Stimulated activated CD4-positive, alpha-beta T cell treated with anti-CD3 and anti-CD28 coated beads, Interleukin-15, amount 100 ng/mL, for 48 hours (primary cell): Measurements from ENCODE around the gene EPS8L3.

Experiments
- DNase-seq, 2 donors: peaks; one replicate each; pipeline ENCODE4 v3.0.0-alpha.2; 2020; ENCODE audit warnings: low read depth in 2 of 2

The EPS8L3 gene

DNA sequence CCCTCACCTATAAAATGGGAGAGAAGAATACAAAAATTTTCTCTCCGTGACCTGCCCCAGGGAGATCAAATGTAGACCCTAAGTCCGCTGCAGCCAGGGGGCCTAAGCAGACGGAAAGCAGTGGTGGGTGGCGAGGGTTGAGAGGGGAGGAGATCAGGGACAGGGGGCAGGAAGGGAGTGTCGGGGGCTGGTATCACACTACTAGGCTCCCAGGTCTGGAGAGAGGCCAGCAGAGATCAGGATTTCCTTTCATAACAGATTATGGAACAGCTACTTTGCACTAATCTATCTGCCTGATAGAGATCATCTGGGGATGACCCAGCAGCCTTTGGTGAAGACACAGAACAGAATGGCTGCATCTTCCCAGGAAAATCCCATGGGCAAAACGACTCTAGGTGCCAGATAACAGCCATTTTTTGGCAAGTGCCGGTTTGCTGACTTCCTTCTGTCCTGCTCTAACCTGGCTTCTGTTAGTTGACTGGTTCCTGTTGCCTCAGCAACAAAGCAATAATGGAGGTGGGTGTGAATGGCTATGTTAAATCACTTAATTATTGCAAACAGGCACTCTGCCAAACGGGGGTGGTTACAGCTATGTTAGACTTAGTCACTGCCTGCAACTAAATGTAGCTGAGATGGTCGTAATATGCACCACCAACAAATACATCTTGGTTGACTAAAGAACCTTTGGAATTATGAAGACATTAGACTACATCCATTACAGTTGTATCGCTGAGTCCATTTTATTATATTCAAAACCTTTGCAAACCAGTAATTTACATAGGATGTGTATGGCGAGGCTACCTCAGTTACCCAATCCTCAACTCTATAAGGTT is 30.0 kb upstream of the EPS8L3 start:
- DNase-seq = no peak

- no peak for DNase-seq
These were observed 29.4 kb upstream of the EPS8L3 start for GRCh38 chr1:109793089-109793485.

- no peak for DNase-seq
These were observed 28.5 kb upstream of the EPS8L3 start for GRCh38 chr1:109792056-109792831.

- DNase-seq = no peak
These were observed 27.8 kb upstream of the EPS8L3 start for GRCh38 chr1:109791495-109792043.

DNA sequence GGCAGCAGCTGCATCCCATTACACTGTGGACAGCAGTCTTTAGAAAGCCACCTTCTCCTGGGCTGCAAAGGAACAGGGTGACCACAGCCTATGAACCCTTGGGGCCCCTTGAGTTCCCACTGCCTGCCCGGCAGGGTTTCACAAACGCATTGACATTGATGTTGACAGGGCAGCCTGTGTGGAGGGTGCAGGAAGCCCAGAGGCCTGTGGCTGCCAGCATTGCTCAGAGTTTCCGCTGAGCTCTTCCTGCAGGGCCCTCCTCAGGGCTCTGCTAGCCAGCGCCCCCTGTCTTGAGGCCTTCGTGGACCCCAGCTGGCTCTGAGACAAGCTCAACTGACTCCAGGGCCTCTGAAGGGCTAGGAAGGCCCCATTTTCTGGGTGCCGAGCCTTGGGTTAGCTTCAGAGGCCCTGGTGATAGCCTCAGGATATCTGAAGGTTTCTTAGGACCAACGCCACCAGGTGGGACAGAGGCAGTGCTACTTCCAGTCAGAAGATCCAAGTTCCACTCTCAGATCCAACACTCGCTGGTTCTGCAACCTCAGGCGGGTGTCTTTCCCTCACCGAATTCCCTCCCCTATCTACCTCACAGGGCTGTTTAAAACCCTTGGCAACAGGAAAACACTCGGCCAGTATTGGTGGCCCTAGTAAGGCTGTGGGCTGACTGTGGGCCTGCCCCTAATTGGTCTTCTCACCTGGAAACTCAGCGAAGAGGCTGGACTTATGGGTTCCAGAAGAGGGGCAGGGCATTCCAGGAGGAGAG is 27.2 kb upstream of the EPS8L3 start:
- peak; percentile 79 to 81 for DNase-seq

- no peak for DNase-seq
These were observed 26.6 kb upstream of the EPS8L3 start for GRCh38 chr1:109790329-109790728.

DNA sequence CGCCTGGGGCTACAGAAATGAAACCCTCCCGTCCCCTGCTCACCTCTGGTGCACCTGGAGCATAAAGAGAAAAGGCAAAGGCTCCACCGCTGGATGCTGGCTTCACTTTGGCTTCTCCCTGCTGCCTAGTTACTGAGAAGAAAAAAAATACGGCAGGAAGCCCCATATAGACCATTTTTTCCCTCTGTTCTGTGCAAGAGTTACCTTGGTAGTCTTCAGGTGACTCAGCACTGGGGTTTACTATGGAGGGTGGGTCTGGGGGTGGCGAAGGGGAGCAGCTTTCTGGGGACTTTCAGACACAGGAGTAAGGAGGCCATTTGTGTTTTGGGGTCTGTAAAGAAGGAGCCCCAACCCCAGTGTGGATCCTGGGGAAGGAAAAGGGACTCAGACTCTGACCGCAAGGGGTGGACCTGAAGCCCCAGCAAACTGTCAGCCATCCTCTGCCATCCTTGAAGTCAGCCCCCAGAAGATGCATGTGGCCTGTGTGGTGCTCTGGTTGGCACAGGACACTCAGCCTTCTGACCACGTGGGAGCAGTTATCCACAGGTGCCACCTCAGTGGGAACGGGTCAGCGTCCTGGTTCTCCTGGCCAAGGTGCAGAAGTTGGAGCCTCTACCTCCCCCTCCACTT is 25.9 kb upstream of the EPS8L3 start:
- no peak for DNase-seq

DNA sequence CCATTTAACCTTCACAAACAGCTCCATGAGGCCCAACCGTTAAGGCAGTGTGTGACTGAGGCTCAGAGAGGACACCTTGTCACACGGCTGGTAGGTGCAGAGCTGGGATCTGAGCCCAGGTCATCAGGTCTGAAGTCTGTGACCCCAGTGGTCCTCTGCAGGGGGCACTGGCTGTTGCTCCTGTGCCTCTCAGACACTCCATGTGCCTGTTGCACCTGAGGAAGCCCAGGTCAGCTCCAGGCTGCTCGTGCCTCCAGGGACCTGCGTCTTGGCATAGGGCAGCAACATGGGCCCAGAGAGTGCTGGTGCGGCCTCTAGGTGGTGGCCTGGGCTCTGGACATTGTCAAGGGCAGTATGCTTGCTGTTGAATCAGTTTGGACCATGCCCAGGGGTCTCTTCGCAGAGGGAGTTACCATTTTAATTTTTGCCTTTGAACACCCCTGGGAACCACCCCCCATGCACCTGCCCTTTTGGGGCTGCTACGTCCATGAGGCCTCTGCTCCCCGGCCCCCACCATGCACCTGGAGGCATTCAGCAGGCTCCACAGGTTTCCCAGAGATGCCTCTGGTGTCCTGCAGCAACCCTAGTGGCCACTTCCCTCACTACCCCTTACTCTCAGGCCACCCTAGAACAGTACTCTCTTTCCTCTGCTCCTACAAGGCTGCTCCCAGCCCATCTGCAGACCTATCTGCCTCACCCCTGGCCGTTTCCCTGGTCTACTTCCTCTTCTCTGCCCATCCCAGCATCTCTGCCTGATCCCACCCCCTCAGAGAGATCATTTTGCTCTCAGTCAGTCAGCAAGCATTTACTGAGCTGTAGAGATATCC is 25.2 kb upstream of the EPS8L3 start:
- DNase-seq = no peak

GRCh38 chr1:109787845-109788601 is 24.3 kb upstream of the EPS8L3 start:
- no peak for DNase-seq

GRCh38 chr1:109787211-109787844 is 23.6 kb upstream of the EPS8L3 start:
- no peak for DNase-seq

DNA sequence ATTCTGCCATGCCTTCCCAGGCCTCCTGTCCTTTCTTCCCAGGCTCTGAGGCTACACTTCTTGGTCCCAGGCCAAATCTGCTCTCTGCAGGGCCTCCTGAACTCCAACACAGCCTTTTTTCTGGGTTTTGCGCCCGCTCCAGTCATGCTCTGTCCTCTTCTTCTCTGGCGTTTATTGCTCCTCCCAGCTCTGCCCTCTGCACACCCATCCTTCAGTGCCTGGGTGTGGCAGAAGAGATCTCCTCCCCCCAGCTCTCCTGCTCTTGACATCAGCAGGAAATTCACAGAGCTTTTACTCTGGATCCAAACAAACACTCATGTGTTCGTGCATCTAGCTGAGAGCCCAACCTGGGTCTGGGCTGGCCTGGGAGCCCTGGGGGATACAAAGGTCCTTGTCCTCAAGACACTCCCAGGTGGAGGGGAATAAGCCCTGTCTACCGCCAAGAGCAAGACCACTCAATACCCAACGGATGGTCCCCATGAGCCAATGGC is 22.9 kb upstream of the EPS8L3 start:
- no peak for DNase-seq

DNA sequence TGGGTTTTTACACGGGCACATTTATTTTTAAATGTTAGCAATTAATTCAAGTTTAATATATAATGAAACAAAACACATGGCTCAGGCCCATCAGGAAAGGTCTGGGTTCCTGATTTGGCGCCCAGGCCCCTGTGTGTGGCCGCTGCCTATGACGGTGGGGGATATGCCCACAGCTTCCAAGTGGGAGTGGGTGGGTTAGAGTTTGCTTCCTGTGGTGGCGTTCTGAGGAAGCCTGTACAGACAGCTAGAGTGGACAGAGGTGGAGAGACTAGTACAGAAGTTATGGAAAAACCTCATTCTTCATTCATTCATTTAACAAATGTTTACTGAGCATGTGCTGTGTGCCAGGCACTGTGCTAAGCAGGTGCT is 22.4 kb upstream of the EPS8L3 start:
- DNase-seq = no peak

DNA sequence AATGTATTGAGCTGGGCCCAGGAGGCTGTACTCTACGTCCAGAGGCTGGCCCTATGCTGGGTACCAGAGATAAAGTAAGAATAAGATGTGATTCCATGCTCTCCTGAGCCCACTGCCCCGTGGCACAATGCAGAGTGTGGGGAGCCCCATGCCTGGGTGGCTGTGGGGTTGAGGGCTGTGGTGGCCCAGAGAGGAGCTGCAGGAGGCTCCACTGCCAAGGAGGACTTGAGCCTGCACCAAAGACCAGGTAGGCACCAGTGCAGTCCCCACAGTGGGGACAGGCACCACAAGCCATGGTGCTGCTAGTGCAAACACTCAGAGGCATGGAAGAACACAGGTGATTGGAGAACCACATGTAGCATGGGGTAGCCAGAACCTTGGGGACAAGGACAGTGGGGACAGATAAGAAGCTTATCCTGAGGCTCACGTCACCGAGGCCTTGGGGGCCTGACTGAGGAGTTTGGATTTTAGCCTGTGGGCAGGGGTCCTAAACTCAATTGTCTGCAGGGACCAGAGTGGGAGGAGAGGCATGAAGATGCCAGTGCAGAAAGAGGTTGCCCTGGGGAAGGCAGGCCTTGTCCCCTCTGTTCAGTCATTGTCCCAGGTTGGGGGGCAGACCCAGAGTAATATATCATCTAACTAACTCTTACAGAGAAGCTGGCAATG is 21.9 kb upstream of the EPS8L3 start:
- no peak for DNase-seq

DNA sequence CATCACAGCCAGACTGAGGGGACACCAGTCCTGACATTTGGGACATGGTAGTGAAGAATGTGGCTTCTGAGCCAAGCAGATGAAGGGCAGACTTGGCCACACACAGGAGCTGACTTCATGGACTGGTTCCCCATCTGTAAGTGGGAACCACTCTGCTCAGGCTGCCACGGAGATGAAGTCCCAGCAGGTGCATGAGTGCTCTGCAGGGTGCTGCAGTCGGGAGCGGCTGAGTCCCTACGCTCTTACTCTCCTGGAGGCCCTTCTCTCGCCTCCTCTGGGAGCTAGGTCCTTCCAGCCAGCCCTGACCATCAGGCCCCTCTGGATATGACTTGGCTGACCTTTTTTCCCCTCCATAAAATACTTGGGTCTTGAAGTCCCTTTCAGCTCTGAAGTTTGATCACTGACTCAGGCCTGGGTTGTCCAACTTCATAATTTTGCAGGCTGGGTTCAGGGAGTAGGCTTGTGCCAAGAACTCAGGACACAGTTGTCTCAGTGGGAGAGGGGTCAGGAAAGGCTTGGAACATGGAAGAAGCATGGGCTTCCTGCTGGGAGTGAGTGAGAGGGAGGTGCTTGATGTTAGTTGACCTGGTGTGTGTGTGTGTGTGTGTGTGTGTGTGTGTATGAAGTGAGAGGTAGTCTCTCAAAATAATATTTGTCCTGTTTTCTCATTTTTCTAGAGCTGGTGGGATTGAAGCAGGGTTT is 21.0 kb upstream of the EPS8L3 start:
- DNase-seq = no peak

DNA sequence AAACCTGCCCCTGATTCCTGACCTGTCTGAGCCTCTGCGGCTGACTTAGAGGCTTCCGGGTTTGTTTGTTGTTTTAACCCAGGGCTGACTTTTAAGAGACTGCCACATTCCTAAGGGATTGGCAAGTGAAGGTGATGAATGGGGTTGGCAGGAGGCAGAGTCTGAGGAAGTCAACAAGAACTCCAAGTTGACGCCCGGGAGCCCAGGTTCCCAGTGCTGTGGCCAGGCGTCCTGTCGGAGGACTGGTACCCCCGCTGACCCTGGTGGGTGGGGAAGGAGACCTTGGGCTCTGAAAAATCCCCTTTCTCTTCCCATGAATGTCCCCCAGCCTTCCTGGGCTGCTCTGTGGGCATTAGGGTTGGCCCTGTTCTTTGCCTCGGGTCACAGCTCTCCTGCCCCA is 19.7 kb upstream of the EPS8L3 start:
- no peak for DNase-seq

DNA sequence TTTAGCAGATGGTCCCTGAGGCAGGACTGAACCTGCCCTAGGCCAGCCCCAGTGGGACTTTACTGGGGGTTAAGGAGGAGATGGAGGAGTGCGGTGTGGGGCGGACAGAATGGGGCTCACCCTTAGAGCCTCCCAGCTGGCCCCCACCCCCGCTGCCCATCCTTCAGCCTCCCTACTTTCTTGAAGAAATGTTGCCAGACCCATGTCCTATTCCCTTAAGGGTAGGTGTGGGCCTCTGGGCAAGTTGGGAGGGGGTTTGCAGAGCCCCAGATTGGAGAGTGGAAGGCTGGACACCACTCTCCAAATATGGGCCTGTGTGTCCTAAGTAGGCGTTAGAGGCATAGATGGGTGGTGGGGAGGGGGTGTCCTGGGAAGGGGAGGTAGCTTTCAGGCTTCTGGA is 19.2 kb upstream of the EPS8L3 start:
- DNase-seq = no peak

DNA sequence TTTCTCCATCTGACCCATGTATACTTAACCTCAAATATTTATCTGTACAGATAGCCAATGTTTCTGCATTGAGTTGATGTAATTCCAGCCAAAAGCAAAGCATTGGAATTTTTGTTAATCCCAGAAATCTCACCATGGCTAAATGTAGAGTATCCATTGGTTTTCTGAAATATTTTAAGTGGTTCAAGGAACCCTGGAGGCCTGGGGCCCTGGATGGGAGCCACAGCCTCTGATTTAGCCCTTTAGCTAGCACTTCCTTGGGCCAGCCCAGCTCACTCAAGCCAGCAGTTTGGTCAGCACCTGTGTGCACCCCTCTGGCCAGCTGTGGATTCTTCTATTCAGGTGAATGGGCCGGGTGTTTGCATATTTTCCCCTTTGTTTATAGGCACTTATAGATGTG is 18.8 kb upstream of the EPS8L3 start:
- no peak for DNase-seq

DNA sequence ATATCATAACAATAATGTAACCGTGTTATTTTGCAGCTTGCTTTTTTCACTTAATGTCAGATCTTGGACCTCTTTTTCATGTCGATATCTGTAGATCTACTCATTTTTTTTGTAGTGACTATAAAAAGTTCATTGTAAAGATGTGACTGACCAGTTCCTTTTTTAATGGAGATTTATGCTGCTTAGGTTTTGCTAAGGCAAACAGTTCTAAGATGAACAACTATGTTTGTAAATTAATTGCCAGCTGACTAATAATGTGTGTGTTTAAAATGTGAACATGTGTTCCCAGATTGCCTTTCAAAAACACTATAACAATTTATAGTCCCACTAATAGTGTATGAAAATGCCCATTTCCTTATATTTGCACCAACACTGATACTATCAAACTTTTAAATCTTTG is 18.1 kb upstream of the EPS8L3 start:
- no peak for DNase-seq
